Endodermal cell (in vitro differentiated cells): ENCODE measurements around the gene C19orf85. TPM values are rescaled to one million over a fixed set of nuclear protein-coding genes. Genes with fewer than 3 reads are reported as not detected.

ENCODE experiments used
- DNase-seq: peaks from one replicate; pipeline ENCODE4 v3.0.0-alpha.2; 2017
- H3K27ac ChIP-seq: 2 replicates; pipeline ENCODE4 v1.5.1; 2013; ENCODE audit warnings: mild to moderate bottlenecking, low read depth, low read length, moderate library complexity
- H3K27me3 ChIP-seq: 2 replicates; pipeline ENCODE4 v1.6.1; 2013; ENCODE audit warnings: mild to moderate bottlenecking, low read length, moderate library complexity; ENCODE audit not compliant: insufficient read depth, control insufficient read depth, poor library complexity, severe bottlenecking
- H3K36me3 ChIP-seq: 2 replicates; pipeline ENCODE4 v1.7.0; 2013; ENCODE audit warnings: mild to moderate bottlenecking, low read length, moderate library complexity; ENCODE audit not compliant: control insufficient read depth, insufficient read depth
- H3K4me1 ChIP-seq: one replicate; pipeline ENCODE4 v1.7.0; 2013; ENCODE audit warnings: low read length; ENCODE audit not compliant: control insufficient read depth, insufficient read depth
- H3K4me3 ChIP-seq: 2 replicates; pipeline ENCODE4 v1.5.1; 2013; ENCODE audit warnings: mild to moderate bottlenecking, low read length, moderate library complexity
- H3K9ac ChIP-seq: 2 replicates; pipeline ENCODE4 v1.6.1; 2013; ENCODE audit warnings: mild to moderate bottlenecking, low read length, moderate library complexity; ENCODE audit not compliant: poor library complexity, severe bottlenecking; ENCODE audit errors: extremely low read depth
- H3K9me3 ChIP-seq: 2 replicates; pipeline ENCODE4 v1.6.1; 2013; ENCODE audit warnings: mild to moderate bottlenecking, low read length, moderate library complexity; ENCODE audit not compliant: control insufficient read depth
- H3K27ac Mint-ChIP-seq: 2 replicates; pipeline ENCODE4 v1.8.0; 2020; ENCODE audit warnings: mixed read lengths
- H3K27me3 Mint-ChIP-seq: 2 replicates; pipeline ENCODE4 v1.8.0; 2021; ENCODE audit warnings: mild to moderate bottlenecking, mixed read lengths; ENCODE audit not compliant: insufficient read depth
- H3K36me3 Mint-ChIP-seq: 2 replicates; pipeline ENCODE4 v1.8.0; 2020; ENCODE audit warnings: low read depth, mixed read lengths
- H3K4me1 Mint-ChIP-seq: 2 replicates; pipeline ENCODE4 v1.8.0; 2020; ENCODE audit warnings: mixed read lengths
- H3K4me3 Mint-ChIP-seq: 2 replicates; pipeline ENCODE4 v1.8.0; 2020; ENCODE audit warnings: mild to moderate bottlenecking, moderate library complexity, mixed read lengths
- H3K9me3 Mint-ChIP-seq: 2 replicates; pipeline ENCODE4 v1.8.0; 2020; ENCODE audit warnings: mild to moderate bottlenecking, mixed read lengths
- CTCF ChIP-seq: fragments of 200-600 bp; sonication (generic); conservative IDR thresholded peaks from 2 replicates; pipeline ENCODE4 v1.5.0; 2021; ENCODE audit warnings: antibody characterized with exemption, mild to moderate bottlenecking
- WGBS, 2 experiments: methylation state at CpG; one replicate each; pipeline versions ENCODE4 v1.1.5 to v1.1.7; 2013; ENCODE audit warnings: missing lambda C conversion rate in 2 of 2, mixed read lengths in 1 of 2; ENCODE audit not compliant: insufficient coverage in 1 of 2, insufficient read length in 1 of 2; 5-methylcytosine and 5-hydroxymethylcytosine counted together
- total RNA-seq, 2 donors: library from RNA; stranded (reverse); fragmentation: NEBNext Ultra II Directional in 1 of 2; extraction: Animal tissue kit (Norgen Biotek cat#: 25700) in 1 of 2; gene quantifications; 2 replicates in 1 of 2; 3 replicates in 1 of 2; pipeline ENCODE4 v1.2.1, GENCODE V29; 2021

Gene C19orf85
- total RNA-seq, 2 donors from 2014 or later: 0.62 to 2.3 TPM

GRCh38 chr19:55460670-55461258 lies 3.8 kb downstream of the C19orf85 start:
- Mint-ChIP-seq H3K9me3 (no peaks in the 10 kb centered on the region), H3K4me3 (peak overlapping the region; percentile 69), H3K27me3 (peaks cover 29% of the 10 kb centered on the region), H3K36me3 (peaks cover 10% of the 10 kb centered on the region), H3K27ac (peak overlapping the region; percentile 85), H3K4me1 (peaks cover 18% of the 10 kb centered on the region)
- no peak for TF ChIP-seq CTCF
- H3K4me3 ChIP-seq: peak overlapping the region; percentile 90
- H3K9me3 ChIP-seq: no peaks in the 10 kb centered on the region
- no peak overlapping the region for H3K27ac ChIP-seq
- H3K4me1 ChIP-seq: peaks cover 4% of the 10 kb centered on the region
- peak; percentile 96 for DNase-seq
- no peaks in the 10 kb centered on the region for H3K36me3 ChIP-seq
- WGBS, 2 experiments: 14 to 31% methylated on average over 12 to 24 of the region's 24 CpGs
- H3K27me3 ChIP-seq: no peaks in the 10 kb centered on the region
- H3K9ac ChIP-seq: peak overlapping the region; percentile 68

DNA sequence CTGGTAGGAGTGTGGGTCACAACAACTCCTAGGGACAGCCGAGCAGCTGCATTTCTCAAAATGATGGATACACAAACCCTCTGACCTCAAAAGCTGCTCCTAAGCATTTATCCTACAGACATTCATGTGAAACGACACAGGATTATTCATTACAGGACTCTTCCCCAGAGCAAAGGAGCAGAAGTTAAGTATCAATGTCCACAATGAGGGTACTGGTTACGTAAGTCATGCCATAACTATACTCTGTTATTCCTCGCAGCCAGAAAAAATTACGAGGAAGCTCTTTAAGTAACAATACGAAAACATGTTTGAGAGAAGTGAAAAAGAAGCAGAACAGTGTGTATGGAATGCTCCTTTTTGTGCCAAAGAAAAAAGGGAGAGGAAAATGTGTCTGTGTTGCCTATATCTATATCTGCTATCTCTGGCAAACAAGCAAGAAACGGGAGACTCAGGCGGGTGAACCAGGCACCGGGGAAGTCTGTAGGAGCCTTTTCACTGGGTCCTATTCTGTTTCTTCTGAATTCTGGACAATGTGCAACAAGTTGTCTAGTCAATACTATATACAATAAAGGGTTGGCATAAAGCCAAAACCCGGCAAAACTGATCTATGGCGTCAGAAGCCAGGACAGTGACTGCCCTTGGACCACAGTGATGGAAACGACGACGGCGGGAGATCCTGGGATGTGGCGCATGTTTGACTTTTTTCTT lies 4.4 kb downstream of the C19orf85 start:
- peak overlapping the region; percentile 90 for H3K4me3 ChIP-seq
- H3K27ac ChIP-seq: no peak overlapping the region
- 76 to 85% methylated on average over 12 to 16 of the region's 16 CpGs for WGBS, 2 experiments
- no peak for DNase-seq
- peaks cover 4% of the 10 kb centered on the region for H3K4me1 ChIP-seq
- no peaks in the 10 kb centered on the region for H3K36me3 ChIP-seq
- Mint-ChIP-seq H3K27ac (no peak overlapping the region), H3K27me3 (peaks cover 22% of the 10 kb centered on the region), H3K4me1 (peaks cover 18% of the 10 kb centered on the region), H3K4me3 (peak overlapping the region; percentile 69), H3K9me3 (no peaks in the 10 kb centered on the region), H3K36me3 (peaks cover 17% of the 10 kb centered on the region)
- no peak for TF ChIP-seq CTCF
- no peaks in the 10 kb centered on the region for H3K9me3 ChIP-seq
- no peak overlapping the region for H3K9ac ChIP-seq
- no peaks in the 10 kb centered on the region for H3K27me3 ChIP-seq

GRCh38 chr19:55459551-55459949 lies 5.0 kb downstream of the C19orf85 start:
- Histone ChIP-seq H3K27me3 (no peaks in the 10 kb centered on the region), H3K4me3 (peak overlapping the region; percentile 90), H3K9me3 (no peaks in the 10 kb centered on the region), H3K4me1 (peaks cover 4% of the 10 kb centered on the region), H3K27ac (no peak overlapping the region), H3K9ac (no peak overlapping the region), H3K36me3 (no peaks in the 10 kb centered on the region)
- Mint-ChIP-seq H3K36me3 (peaks cover 20% of the 10 kb centered on the region), H3K4me3 (peak overlapping the region; percentile 69), H3K9me3 (no peaks in the 10 kb centered on the region), H3K27ac (no peak overlapping the region), H3K4me1 (peaks cover 18% of the 10 kb centered on the region), H3K27me3 (peaks cover 20% of the 10 kb centered on the region)
- no peak for TF ChIP-seq CTCF
- DNase-seq: no peak
- 89% methylated on average over 8 of the region's 8 CpGs; no CpG with 5 or more reads in 1 of the 2 experiments for WGBS, 2 experiments
